Osteoblast (primary cell): ENCODE data around the gene VSIG2. TPM values are rescaled to one million over a fixed set of nuclear protein-coding genes. Genes with fewer than 3 reads are reported as not detected.

ENCODE experiments used
- DNase-seq: peaks from one replicate; pipeline ENCODE4 v3.0.0; 2011; ENCODE audit warnings: low spot score, mixed read lengths; ENCODE audit not compliant: insufficient read length; ENCODE audit errors: missing footprints
- H2AFZ ChIP-seq: 2 replicates; pipeline ENCODE4 v1.6.0; 2011; ENCODE audit warnings: mild to moderate bottlenecking, low read length
- H3K27ac ChIP-seq: 2 replicates; pipeline ENCODE4 v1.5.1; 2011; ENCODE audit warnings: mild to moderate bottlenecking, low read depth, low read length, moderate library complexity
- H3K27me3 ChIP-seq: 2 replicates; pipeline ENCODE4 v1.6.0; 2012; ENCODE audit warnings: mild to moderate bottlenecking, control low read depth, inconsistent platforms, low read length, moderate library complexity; ENCODE audit not compliant: insufficient read depth
- H3K36me3 ChIP-seq: 2 replicates; pipeline ENCODE4 v1.5.1; 2011; ENCODE audit warnings: mild to moderate bottlenecking, low read length, control low read depth, moderate library complexity; ENCODE audit not compliant: insufficient read depth
- H3K4me1 ChIP-seq: 2 replicates; pipeline ENCODE4 v1.5.1; 2011; ENCODE audit warnings: mild to moderate bottlenecking, low read length, control low read depth, moderate library complexity; ENCODE audit not compliant: insufficient read depth
- H3K4me2 ChIP-seq: 2 replicates; pipeline ENCODE4 v1.6.0; 2011; ENCODE audit warnings: mild to moderate bottlenecking, low read length; ENCODE audit not compliant: insufficient read depth
- H3K4me3 ChIP-seq: fragments of 200-600 bp; sonication (generic); 3 replicates; pipeline ENCODE4 v1.5.1; 2012; ENCODE audit warnings: mild to moderate bottlenecking, low read length, inconsistent platforms; ENCODE audit not compliant: insufficient read depth
- H3K79me2 ChIP-seq: 2 replicates; pipeline ENCODE4 v1.6.0; 2012; ENCODE audit warnings: mild to moderate bottlenecking, low read length, control low read depth, inconsistent platforms; ENCODE audit not compliant: insufficient read depth
- H3K9me3 ChIP-seq: 2 replicates; pipeline ENCODE4 v1.5.1; 2011; ENCODE audit warnings: low read depth, low read length, control low read depth
- H4K20me1 ChIP-seq: 2 replicates; pipeline ENCODE4 v1.6.0; 2012; ENCODE audit warnings: mild to moderate bottlenecking, low read length, control low read depth; ENCODE audit not compliant: insufficient read depth
- CTCF ChIP-seq: IDR thresholded peaks from 2 replicates; pipeline ENCODE4 v1.5.1; 2011; ENCODE audit warnings: mild to moderate bottlenecking, low read depth, low read length, moderate library complexity; ENCODE audit errors: extremely low read depth
- total RNA-seq: library from RNA; depleted of rRNA; stranded (reverse); fragments of >200 nt; gene quantifications from 2 replicates; pipeline ENCODE4 v1.2.3, GENCODE V29; 2012

Gene VSIG2
- total RNA-seq, 1 donor = not detected

- Histone ChIP-seq H3K4me3 (no peak overlapping the region), H3K4me2 (no peak overlapping the region), H3K9me3 (no peaks in the 10 kb centered on the region), H3K4me1 (peaks cover 10% of the 10 kb centered on the region), H2AFZ (no peak overlapping the region), H4K20me1 (no peaks in the 10 kb centered on the region), H3K36me3 (no peaks in the 10 kb centered on the region), H3K27ac (no peak overlapping the region), H3K27me3 (peaks cover 6% of the 10 kb centered on the region), H3K79me2 (no peaks in the 10 kb centered on the region)
- no peak for DNase-seq
- no peak for TF ChIP-seq CTCF
Measured at GRCh38 chr11:124729571-124729970, 22.5 kb downstream of the VSIG2 start.

- no peak for DNase-seq
- Histone ChIP-seq H3K27ac (no peak overlapping the region), H3K9me3 (no peaks in the 10 kb centered on the region), H2AFZ (no peak overlapping the region), H3K4me2 (no peak overlapping the region), H3K4me3 (no peak overlapping the region), H3K36me3 (no peaks in the 10 kb centered on the region), H4K20me1 (no peaks in the 10 kb centered on the region), H3K79me2 (no peaks in the 10 kb centered on the region), H3K27me3 (peaks cover 17% of the 10 kb centered on the region), H3K4me1 (peaks cover 10% of the 10 kb centered on the region)
- TF ChIP-seq CTCF = no peak
Measured at GRCh38 chr11:124728134-124728533, 23.9 kb downstream of the VSIG2 start.

- Histone ChIP-seq H3K4me2 (no peak overlapping the region), H3K4me3 (no peak overlapping the region), H3K27ac (no peak overlapping the region), H2AFZ (no peak overlapping the region), H3K27me3 (peaks cover 24% of the 10 kb centered on the region), H3K4me1 (peaks cover 10% of the 10 kb centered on the region), H3K9me3 (no peaks in the 10 kb centered on the region), H4K20me1 (no peaks in the 10 kb centered on the region), H3K36me3 (no peaks in the 10 kb centered on the region), H3K79me2 (no peaks in the 10 kb centered on the region)
- no peak for DNase-seq
- no peak for TF ChIP-seq CTCF
Measured at GRCh38 chr11:124727474-124727873, 24.6 kb downstream of the VSIG2 start.

- Histone ChIP-seq H3K27me3 (peaks cover 41% of the 10 kb centered on the region), H3K27ac (no peak overlapping the region), H3K36me3 (no peaks in the 10 kb centered on the region), H3K79me2 (no peaks in the 10 kb centered on the region), H3K4me2 (peak overlapping the region; percentile 63), H3K4me1 (peaks cover 10% of the 10 kb centered on the region), H3K4me3 (peak overlapping the region; percentile 1), H4K20me1 (no peaks in the 10 kb centered on the region), H2AFZ (peak overlapping the region; percentile 76), H3K9me3 (no peaks in the 10 kb centered on the region)
- DNase-seq = no peak
- no peak for TF ChIP-seq CTCF
Measured at GRCh38 chr11:124725719-124726105, 26.3 kb downstream of the VSIG2 start.
